Measurements from ENCODE around the gene YJEFN3.

Gene YJEFN3

GRCh38 chr19:19524053-19524452, 4.7 kb upstream of the YJEFN3 start:
- DNase-seq (ENCODE audit: low spot score), result no peak

GRCh38 chr19:19525611-19526380, 2.9 kb upstream of the YJEFN3 start:
- DNase-seq (ENCODE audit: low spot score), result no peak

DNA sequence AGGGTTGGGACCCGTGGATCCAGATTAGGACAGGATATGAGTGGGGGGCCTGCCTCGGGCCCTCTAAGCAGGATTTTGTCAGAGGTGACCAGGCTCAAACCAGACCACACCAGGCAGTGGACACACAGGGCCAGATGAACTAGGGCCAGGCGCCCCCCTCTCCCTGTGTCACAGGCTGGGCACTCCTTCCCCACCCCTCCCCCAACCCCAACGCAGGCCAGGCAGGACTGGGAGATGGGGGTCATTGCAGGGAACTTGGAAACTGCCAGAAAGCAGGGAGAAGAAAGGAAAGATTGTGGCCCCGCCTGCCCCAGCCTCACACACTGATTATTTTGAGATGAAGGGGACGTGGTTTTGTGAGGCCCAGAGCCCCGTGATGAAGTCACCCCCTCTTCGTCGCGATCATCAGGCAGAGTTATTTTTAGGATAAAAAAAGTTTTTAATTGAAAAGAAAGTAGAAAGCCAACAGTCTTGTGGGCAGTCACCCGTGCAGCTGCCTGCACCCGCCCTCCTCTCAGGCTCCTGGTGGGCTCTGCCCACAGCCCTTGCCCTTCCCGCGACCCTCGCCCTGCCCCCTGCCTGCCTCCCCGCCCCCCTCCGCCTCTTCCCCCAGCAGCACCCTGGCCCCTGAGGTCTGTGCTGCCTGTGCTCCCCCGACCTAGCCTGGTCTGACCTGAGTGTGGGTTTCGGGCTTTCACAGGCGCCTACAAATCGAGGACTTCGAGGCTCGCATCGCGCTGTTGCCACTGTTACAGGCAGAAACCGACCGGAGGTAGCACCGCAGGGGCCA, 1.9 kb upstream of the YJEFN3 start:
- DNase-seq (ENCODE audit: low spot score), result no peak

DNA sequence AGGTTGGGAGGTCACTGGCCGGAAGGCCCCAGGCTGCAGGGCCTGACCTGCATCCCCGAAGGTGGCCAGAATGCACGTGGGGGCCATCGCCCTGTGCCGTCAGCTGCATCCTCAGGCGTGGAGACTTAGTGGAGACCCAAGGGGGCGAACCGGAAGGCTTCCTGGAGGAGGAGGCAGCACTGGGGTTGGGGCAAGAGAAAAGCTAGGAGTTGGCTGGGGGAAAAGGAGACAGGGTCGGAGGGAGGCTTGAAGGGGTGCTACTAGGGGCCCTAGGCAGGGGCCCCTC, 1.4 kb upstream of the YJEFN3 start:
- DNase-seq (ENCODE audit: low spot score), result no peak

GRCh38 chr19:19527674-19528625, 761 bp upstream of the YJEFN3 start:
- no peak for DNase-seq (ENCODE audit: low spot score)

GRCh38 chr19:19529783-19530422, 1.2 kb downstream of the YJEFN3 start:
- DNase-seq (ENCODE audit: low spot score), result no peak

GRCh38 chr19:19530423-19530804, 1.7 kb downstream of the YJEFN3 start:
- no peak for DNase-seq (ENCODE audit: low spot score)

DNA sequence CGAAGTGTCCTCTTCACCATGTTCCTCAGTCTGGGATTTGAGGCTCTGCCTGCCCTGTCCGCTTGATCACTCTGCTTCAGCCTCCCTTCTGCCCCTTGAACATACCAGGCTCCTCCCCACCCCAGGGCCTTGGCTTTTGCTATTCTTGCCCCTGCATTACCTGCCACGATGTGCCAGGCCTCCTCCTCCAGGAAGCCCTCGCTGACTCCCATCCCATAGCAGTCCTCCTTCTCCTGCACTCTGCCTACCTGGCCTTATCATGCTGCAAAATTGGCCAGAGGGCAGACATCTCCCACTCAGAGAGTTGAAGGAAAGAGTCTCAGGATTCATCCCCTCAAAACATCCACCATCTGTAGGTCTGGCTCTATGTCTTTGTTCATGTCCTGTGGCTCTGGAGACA, 2.2 kb downstream of the YJEFN3 start:
- DNase-seq (ENCODE audit: low spot score), result no peak

DNA sequence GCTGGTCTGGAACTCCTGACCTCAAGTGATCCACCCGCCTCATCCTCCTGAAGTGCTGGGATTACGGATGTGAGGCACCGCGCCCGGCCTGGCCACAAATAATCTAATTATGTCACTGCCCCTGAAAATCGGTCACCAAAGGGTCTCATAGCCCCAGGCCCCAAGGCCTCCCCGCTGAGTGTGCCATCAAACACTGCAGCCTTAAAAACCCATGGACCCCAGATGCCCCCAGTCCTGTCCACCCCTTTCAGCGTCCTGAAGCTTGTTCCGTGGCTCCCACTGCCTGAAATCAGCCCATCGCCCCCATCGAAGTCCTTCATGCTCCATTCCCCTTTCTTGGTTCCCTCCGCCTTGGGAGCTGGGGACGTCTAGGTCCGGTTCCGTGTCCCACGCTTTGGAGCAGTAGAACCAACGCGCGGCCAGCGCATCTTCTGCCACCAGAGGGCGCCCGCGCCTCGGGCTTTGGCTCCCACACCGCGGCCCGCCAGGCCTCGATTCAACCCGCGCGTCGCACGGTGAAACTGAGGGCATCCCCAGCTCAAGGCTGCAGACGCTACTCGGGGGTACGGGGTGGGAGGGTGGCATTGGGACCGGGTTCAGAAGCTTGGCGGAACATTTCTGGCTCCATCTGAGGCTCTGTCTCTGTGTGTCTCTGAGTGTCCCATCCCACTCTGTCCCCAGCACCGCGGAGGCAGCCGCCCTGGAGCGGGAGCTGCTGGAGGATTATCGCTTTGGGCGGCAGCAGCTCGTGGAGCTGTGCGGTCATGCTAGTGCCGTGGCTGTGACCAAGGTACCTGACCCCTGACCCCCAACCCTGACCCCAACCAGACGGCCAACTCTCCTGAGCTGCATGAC, 3.5 kb downstream of the YJEFN3 start:
- peak; percentile 57 for DNase-seq (ENCODE audit: low spot score)

- no peak for DNase-seq (ENCODE audit: low spot score)
Observed at GRCh38 chr19:19532806-19533701, 4.3 kb downstream of the YJEFN3 start.

GRCh38 chr19:19533841-19534240, 5.1 kb downstream of the YJEFN3 start:
- DNase-seq (ENCODE audit: low spot score), result no peak

GRCh38 chr19:19534556-19535265, 6.0 kb downstream of the YJEFN3 start:
- no peak for DNase-seq (ENCODE audit: low spot score)

DNA sequence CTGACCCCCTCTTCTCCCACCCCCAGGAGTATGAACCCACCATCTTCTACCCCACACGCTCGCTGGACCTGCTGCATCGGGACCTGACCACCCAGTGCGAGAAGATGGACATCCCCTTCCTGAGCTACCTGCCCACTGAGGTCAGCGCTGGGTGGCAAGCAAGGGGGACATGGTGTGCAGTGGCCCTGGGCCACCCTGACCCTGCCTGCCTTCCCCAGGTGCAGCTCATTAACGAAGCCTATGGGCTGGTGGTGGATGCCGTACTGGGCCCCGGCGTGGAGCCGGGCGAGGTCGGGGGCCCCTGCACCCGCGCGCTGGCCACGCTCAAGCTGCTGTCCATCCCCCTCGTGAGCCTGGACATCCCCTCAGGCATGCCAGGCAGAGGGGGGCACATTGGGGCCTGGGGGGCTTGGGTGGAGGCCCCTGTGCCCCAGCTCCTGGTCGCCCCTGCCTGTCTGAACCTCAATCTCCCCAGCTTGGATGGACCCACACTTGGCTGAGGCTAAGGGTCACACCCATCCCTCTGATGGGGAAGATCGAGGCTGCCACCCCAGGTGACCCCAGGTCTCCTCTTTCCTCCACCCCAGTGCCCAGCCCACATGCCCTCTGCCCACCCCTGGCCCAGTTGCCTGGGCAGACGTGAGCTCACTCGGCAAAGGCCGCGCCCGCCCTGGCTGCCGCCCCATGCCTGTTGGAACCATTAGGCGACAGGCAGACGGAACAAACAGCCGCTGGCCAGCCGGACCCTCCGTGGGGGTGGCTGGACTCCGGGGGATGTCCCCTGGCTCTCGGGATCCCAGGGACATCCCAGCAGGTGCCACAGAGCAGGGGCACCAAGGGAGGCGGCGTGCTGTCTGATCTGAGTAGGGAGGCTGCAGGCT, 6.8 kb downstream of the YJEFN3 start:
- DNase-seq (ENCODE audit: low spot score), result no peak

DNA sequence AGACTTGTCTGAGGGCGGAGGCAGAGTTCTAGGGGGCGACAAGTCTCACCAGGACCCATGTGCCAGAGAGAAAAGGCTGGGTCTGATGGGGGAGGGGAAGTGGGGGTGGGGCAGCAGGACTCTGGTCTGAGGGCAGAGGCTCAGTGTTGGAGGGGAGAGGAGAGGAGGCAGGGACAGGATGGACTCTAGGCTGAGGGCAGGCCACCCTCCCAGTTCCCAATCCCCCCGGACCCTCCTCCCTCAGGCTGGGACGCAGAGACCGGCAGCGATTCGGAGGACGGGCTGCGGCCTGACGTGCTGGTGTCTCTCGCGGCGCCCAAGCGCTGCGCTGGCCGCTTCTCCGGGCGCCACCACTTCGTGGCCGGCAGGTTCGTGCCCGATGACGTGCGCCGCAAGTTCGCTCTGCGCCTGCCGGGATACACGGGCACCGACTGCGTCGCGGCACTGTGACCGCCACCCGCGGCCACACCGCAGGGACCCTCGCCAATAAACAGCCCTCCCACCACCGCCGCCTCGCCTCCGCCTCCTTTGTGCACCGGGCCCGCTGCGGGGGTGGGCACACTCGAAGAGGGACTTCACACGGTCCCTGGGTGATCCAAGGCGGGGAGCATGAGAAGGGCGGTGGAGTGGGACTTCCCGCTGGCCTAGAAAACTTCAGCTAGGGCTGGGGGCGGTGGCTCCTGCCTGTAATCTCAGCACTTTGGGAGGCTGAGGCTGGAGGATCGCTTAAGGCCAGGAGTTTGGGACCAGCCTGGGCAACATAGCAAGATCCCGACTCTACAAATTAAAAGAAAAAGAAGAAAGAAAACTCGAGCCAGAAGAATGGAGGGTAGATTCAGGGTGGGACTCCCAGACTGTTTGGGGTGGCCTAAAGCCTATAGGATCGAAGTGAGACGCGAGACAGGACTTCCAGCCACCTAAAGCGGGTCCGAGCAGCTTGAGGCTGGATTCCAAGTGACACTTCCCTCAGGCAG, 8.7 kb downstream of the YJEFN3 start:
- no peak for DNase-seq (ENCODE audit: low spot score)

DNA sequence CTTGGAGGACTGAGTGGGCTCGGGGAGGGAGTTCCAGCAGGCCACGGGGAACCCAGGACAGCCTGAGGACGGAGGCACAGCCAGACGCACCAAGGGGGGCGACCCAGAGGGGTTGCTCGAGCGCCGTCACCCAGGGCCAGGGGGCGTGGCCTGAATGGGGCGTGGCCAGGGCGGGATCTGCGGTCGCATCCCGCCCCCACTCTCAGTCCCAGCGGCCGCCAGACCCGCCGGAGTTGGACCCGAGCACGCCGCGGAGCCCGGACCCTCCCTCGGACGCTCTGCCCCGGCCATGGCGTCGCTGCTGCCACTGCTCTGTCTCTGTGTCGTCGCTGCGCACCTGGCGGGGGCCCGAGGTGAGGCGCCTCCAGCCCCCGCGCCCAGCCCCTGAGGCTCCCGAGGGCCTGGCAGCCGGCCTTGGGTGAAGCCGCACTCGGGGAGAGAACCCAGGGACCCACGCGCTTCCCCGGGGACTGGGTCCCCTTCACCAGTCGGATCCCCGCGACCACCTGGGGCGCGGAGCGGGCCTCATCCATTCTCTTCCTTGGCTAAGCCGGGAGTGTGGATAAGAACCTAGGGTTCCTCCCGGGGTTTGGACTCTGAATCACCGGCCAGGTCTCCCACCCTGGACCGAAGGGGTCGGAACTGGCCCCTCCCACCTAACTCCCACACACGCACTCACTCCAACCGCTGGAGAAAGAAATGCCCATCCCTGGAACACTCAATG, 9.5 kb downstream of the YJEFN3 start, which contains the start of gene CILP2:
Gene CILP2, plus strand, starts transcription at position 205 of the 724 bp plus-strand sequence. Its CDS starts 85 bp downstream, at position 290.
- no peak for DNase-seq (ENCODE audit: low spot score)

DNA sequence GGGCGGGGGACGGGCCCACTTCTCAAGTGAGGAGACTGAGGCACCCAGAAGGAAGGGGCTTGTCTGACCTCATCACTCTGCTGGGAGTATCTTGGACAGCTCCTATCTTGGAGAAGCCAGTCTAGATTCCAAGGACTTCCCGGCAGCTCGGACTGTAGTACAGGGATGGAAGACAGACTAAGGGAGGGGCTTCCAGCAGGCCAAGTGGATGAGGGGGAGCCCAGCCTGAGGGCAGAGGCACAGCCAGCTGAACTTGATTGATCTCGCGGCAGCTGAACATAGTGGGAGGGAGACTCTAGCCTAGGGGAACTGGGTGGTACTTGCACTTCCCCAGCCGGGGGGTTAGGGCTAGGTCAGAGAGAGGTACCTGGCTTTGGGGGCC, 10.1 kb downstream of the YJEFN3 start:
- DNase-seq (ENCODE audit: low spot score), result no peak
